Endothelial cell of umbilical vein (primary cell): ENCODE results near the gene CACNB1.

Source experiments
- CTCF ChIP-seq, 2 donors: IDR thresholded peaks; 1 replicate in 1 of 2; 2 replicates in 1 of 2; pipeline ENCODE4 v1.5.1; 2011; ENCODE audit warnings: low read length in 2 of 2, mild to moderate bottlenecking in 2 of 2, moderate library complexity in 2 of 2, control low read depth in 1 of 2, inconsistent platforms in 1 of 2, low read depth in 1 of 2; ENCODE audit not compliant: insufficient read depth in 1 of 2; ENCODE audit errors: extremely low read depth in 1 of 2
- JUN ChIP-seq: IDR thresholded peaks from 2 replicates; pipeline ENCODE4 v1.6.1; 2011; ENCODE audit warnings: borderline replicate concordance, low read depth; ENCODE audit not compliant: insufficient read length, insufficient read depth

GRCh38 chr17:39212841-39213480 lies 15.5 kb upstream of the CACNB1 start:
- no peak for TF ChIP-seq JUN
- TF ChIP-seq CTCF (IDR thresholded peaks at IDR 0.05; ENCODE audit: extremely low read depth in 1 of 2, insufficient read depth in 1 of 2, low read depth in 1 of 2, low read length in 2 of 2), result no peak
